Measurements from ENCODE around the gene GPN2. TPM values are rescaled to one million over a fixed set of nuclear protein-coding genes. Genes with fewer than 3 reads are reported as not detected.
A peak's percentile ranks its signal among the peaks of the same experiment; 100 is the strongest.

Gene GPN2
- total and polyA plus RNA-seq, 9 of the 15 experiments (the other 6 are each of a cell fraction or from before 2014, with no cell fraction given): 9.9 to 58.8 (median 20.4) TPM

DNA sequence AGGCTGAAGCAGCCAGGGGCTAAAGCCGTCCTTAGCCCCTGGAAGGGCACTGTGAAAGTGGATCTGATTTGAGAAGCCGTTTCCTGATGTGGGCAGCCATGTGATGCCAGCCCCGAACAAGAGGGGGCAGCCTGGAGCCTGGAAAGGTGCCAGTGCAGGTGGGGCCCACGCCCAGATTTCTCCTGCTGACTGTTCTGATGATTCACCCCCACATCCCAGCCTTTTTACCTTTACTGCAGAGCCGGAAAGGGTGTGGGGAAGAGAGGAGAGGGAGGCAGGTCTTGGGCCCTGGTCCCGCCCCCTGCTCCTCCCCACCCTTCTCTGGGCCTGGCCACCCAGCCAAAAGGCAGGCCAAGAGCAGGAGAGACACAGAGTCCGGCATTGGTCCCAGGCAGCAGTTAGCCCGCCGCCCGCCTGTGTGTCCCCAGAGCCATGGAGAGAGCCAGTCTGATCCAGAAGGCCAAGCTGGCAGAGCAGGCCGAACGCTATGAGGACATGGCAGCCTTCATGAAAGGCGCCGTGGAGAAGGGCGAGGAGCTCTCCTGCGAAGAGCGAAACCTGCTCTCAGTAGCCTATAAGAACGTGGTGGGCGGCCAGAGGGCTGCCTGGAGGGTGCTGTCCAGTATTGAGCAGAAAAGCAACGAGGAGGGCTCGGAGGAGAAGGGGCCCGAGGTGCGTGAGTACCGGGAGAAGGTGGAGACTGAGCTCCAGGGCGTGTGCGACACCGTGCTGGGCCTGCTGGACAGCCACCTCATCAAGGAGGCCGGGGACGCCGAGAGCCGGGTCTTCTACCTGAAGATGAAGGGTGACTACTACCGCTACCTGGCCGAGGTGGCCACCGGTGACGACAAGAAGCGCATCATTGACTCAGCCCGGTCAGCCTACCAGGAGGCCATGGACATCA is 27.1 kb downstream of the GPN2 start, which contains the start of gene SFN (continued):
- TF ChIP-seq, protein P1, sequence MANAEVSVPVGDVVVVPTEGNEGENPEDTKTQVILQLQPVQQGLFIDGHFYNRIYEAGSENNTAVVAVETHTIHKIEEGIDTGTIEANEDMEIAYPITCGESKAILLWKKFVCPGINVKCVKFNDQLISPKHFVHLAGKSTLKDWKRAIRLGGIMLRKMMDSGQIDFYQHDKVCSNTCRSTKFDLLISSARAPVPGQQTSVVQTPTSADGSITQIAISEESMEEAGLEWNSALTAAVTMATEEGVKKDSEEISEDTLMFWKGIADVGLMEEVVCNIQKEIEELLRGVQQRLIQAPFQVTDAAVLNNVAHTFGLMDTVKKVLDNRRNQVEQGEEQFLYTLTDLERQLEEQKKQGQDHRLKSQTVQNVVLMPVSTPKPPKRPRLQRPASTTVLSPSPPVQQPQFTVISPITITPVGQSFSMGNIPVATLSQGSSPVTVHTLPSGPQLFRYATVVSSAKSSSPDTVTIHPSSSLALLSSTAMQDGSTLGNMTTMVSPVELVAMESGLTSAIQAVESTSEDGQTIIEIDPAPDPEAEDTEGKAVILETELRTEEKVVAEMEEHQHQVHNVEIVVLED (CRISPR knock-in tag; IDR thresholded peaks at IDR 0.05): no peak
- TF ChIP-seq, protein P2, sequence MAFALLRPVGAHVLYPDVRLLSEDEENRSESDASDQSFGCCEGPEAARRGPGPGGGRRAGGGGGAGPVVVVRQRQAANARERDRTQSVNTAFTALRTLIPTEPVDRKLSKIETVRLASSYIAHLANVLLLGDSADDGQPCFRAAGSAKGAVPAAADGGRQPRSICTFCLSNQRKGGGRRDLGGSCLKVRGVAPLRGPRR (CRISPR knock-in tag; IDR thresholded peaks at IDR 0.05): no peak
- TF ChIP-seq ZC3H8 (IDR thresholded peaks at IDR 0.05) (no peak), NCOA4 (IDR thresholded peaks at IDR 0.05; ENCODE audit: partially characterized antibody) (no peak), SNAPC5 (CRISPR knock-in tag; IDR thresholded peaks at IDR 0.05) (no peak), ZBTB8A (IDR thresholded peaks at IDR 0.05; ENCODE audit: partially characterized antibody) (no peak), ZNF75A (CRISPR knock-in tag; IDR thresholded peaks at IDR 0.05) (no peak), PCBP2 (IDR thresholded peaks at IDR 0.05; ENCODE audit: low read depth, low read length, poor library complexity, severe bottlenecking) (no peak), SPI1 (IDR thresholded peaks at IDR 0.05; ENCODE audit: borderline replicate concordance, low read depth, low read length) (no peak), CHD4 (IDR thresholded peaks at IDR 0.05; ENCODE audit: insufficient read depth, insufficient replicate concordance, low read depth, low read length, poor library complexity, severe bottlenecking) (no peak), MAFF (IDR thresholded peaks at IDR 0.05; ENCODE audit: low read length) (no peak), JUN (IDR thresholded peaks at IDR 0.05; ENCODE audit: borderline replicate concordance, low read depth, low read length) (peak; percentile 83), JUN (CRISPR knock-in tag; IDR thresholded peaks at IDR 0.05; ENCODE audit: borderline replicate concordance) (no peak), ZNF384 (IDR thresholded peaks at IDR 0.05; ENCODE audit: low read depth, low read length) (no peak), HOXB6 (CRISPR knock-in tag; IDR thresholded peaks at IDR 0.05; ENCODE audit: borderline replicate concordance) (no peak), ILF3 (IDR thresholded peaks at IDR 0.05; ENCODE audit: borderline replicate concordance) (no peak), ZNF134 (CRISPR knock-in tag; conservative IDR thresholded peaks at IDR 0.05) (no peak), BCL6 (CRISPR knock-in tag; IDR thresholded peaks at IDR 0.05) (no peak), NEUROD1 (IDR thresholded peaks at IDR 0.05; ENCODE audit: borderline replicate concordance, low read depth, low read length, partially characterized antibody) (no peak), HMG20A (CRISPR knock-in tag; conservative IDR thresholded peaks at IDR 0.05) (no peak), HDAC3 (IDR thresholded peaks at IDR 0.05; ENCODE audit: borderline replicate concordance, partially characterized antibody) (no peak)
- TF ChIP-seq, protein P3, sequence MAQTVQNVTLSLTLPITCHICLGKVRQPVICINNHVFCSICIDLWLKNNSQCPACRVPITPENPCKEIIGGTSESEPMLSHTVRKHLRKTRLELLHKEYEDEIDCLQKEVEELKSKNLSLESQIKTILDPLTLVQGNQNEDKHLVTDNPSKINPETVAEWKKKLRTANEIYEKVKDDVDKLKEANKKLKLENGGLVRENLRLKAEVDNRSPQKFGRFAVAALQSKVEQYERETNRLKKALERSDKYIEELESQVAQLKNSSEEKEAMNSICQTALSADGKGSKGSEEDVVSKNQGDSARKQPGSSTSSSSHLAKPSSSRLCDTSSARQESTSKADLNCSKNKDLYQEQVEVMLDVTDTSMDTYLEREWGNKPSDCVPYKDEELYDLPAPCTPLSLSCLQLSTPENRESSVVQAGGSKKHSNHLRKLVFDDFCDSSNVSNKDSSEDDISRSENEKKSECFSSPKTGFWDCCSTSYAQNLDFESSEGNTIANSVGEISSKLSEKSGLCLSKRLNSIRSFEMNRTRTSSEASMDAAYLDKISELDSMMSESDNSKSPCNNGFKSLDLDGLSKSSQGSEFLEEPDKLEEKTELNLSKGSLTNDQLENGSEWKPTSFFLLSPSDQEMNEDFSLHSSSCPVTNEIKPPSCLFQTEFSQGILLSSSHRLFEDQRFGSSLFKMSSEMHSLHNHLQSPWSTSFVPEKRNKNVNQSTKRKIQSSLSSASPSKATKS (CRISPR knock-in tag; IDR thresholded peaks at IDR 0.05): no peak
- TF ChIP-seq, protein P4, sequence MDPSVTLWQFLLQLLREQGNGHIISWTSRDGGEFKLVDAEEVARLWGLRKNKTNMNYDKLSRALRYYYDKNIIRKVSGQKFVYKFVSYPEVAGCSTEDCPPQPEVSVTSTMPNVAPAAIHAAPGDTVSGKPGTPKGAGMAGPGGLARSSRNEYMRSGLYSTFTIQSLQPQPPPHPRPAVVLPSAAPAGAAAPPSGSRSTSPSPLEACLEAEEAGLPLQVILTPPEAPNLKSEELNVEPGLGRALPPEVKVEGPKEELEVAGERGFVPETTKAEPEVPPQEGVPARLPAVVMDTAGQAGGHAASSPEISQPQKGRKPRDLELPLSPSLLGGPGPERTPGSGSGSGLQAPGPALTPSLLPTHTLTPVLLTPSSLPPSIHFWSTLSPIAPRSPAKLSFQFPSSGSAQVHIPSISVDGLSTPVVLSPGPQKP (CRISPR knock-in tag; IDR thresholded peaks at IDR 0.05): no peak

Data from K562 (cell line).